Endothelial cell of umbilical vein (primary cell): ENCODE results near the gene XPO5. TPM values are rescaled to one million over a fixed set of nuclear protein-coding genes. Genes with fewer than 3 reads are reported as not detected.

Source experiments
- BruUV-seq: library from RNA; stranded (reverse); fragments of 400-500 nt; replicated peaks from 2 replicates; lab custom pipeline; 2021; lab: Mats Ljungman, UMichigan
- CTCF ChIA-PET: fragments of 300-600, 350-600 bp; sonication (Branson Sonifier 250); formaldehyde crosslinking; loops from one replicate; lab custom pipeline; 2021; ENCODE audit warnings: antibody characterized with exemption, inconsistent platforms; lab: Charles Lee
- POLR2A ChIA-PET: fragments of 300-600, 350-600 bp; sonication (Branson Sonifier 250); formaldehyde crosslinking; loops from one replicate; lab custom pipeline; 2021; ENCODE audit warnings: antibody characterized with exemption, inconsistent platforms; lab: Charles Lee
- DNase-seq: peaks from one replicate; pipeline ENCODE4 v3.0.0-alpha.2; 2011; ENCODE audit warnings: low read depth, low spot score
- FAIRE-seq: peaks from 2 replicates; lab custom pipeline; 2011; peaks lifted over from hg19 to GRCh38; lab: Jason Lieb, UNC
- H2AFZ ChIP-seq: 2 replicates; pipeline ENCODE4 v1.6.0; 2012; ENCODE audit warnings: low read depth, low read length, control low read depth, inconsistent platforms
- H3K27ac ChIP-seq: 2 replicates; pipeline ENCODE4 v1.5.1; 2011; ENCODE audit warnings: low read depth, mild to moderate bottlenecking, control low read depth, low read length, moderate library complexity; ENCODE audit not compliant: insufficient read depth
- H3K27me3 ChIP-seq, 2 experiments: 2 replicates each; pipeline versions ENCODE4 v1.6.0 to v1.6.1; 2011; ENCODE audit warnings: low read length in 2 of 2, mixed read lengths in 1 of 2; ENCODE audit not compliant: control insufficient read depth in 2 of 2, insufficient read depth in 2 of 2
- H3K36me3 ChIP-seq, 2 experiments: 2 replicates in 1 of 2; 3 replicates in 1 of 2; pipeline ENCODE4 v1.5.1; 2011; ENCODE audit warnings: low read length in 2 of 2, mild to moderate bottlenecking in 1 of 2, moderate library complexity in 1 of 2; ENCODE audit not compliant: control insufficient read depth in 2 of 2, insufficient read depth in 2 of 2; ENCODE audit errors: extremely low read depth in 1 of 2
- H3K4me1 ChIP-seq: 3 replicates; pipeline ENCODE4 v1.5.1; 2011; ENCODE audit warnings: mild to moderate bottlenecking, low read length; ENCODE audit not compliant: control insufficient read depth, insufficient read depth; ENCODE audit errors: extremely low read depth
- H3K4me2 ChIP-seq: 2 replicates; pipeline ENCODE4 v1.6.1; 2011; ENCODE audit warnings: low read length, control low read depth, mixed read lengths; ENCODE audit not compliant: insufficient read depth
- H3K4me3 ChIP-seq, 3 experiments: fragments of 200-600 bp in 1 of 3; sonication (generic), shearing (Covaris generic) in 1 of 3; replicated peaks in 1 of 3; 2 replicates each; pipeline ENCODE4 v1.5.1; 2011 to 2016; ENCODE audit warnings: control low read depth in 3 of 3, low read length in 3 of 3, mild to moderate bottlenecking in 2 of 3, inconsistent platforms in 1 of 3, low read depth in 1 of 3, moderate library complexity in 1 of 3; ENCODE audit not compliant: insufficient read depth in 1 of 3
- H3K79me2 ChIP-seq: 2 replicates; pipeline ENCODE4 v1.6.0; 2012; ENCODE audit warnings: low read length, inconsistent platforms; ENCODE audit not compliant: control insufficient read depth, insufficient read depth
- H3K9ac ChIP-seq: replicated peaks from 2 replicates; pipeline ENCODE3; 2011; ENCODE audit warnings: low read length, control low read depth; ENCODE audit not compliant: insufficient read depth; ENCODE audit errors: extremely low read depth
- H3K9me1 ChIP-seq: replicated peaks from 3 replicates; pipeline ENCODE4 v1.6.0; 2011; ENCODE audit warnings: mild to moderate bottlenecking, low read length; ENCODE audit not compliant: control insufficient read depth, insufficient read depth; ENCODE audit errors: extremely low read depth
- H3K9me3 ChIP-seq: replicated peaks from 2 replicates; pipeline ENCODE4 v1.5.1; 2012; ENCODE audit warnings: low read length, inconsistent platforms; ENCODE audit not compliant: control insufficient read depth, insufficient read depth
- H4K20me1 ChIP-seq: replicated peaks from 2 replicates; pipeline ENCODE3; 2011; ENCODE audit warnings: mild to moderate bottlenecking, low read length; ENCODE audit not compliant: control insufficient read depth, insufficient read depth; ENCODE audit errors: extremely low read depth
- EZH2 ChIP-seq: IDR thresholded peaks from 2 replicates; pipeline ENCODE4 v1.6.1; 2012; ENCODE audit warnings: borderline replicate concordance, low read depth, mild to moderate bottlenecking, moderate library complexity, low read length, inconsistent platforms; ENCODE audit not compliant: severe bottlenecking
- FOS ChIP-seq: IDR thresholded peaks from 2 replicates; pipeline ENCODE4 v1.6.1; 2011; ENCODE audit warnings: mild to moderate bottlenecking, low read length, moderate library complexity, borderline replicate concordance; ENCODE audit not compliant: insufficient read depth
- POLR2A ChIP-seq: IDR thresholded peaks from 2 replicates; pipeline ENCODE4 v1.6.1; 2012; ENCODE audit warnings: low read depth, mild to moderate bottlenecking, control low read depth, low read length
- POLR2AphosphoS5 ChIP-seq: IDR thresholded peaks from 2 replicates; pipeline ENCODE4 v1.6.1; 2012; ENCODE audit warnings: low read depth, mild to moderate bottlenecking, control low read depth, low read length, moderate library complexity; ENCODE audit not compliant: insufficient read depth
- dilution Hi-C: fragments of 300-500 bp; cut with MboI; formaldehyde crosslinking; loops from one replicate; pipeline ENCODE4 v1.15.0; 2019; ENCODE audit warnings: low sequenced_read_pairs; ENCODE audit not compliant: extremely low pct_ligation_motif_present
- intact Hi-C: fragments of 100-400 bp; cut with micrococcal nuclease; formaldehyde crosslinking; loops from one replicate; pipeline ENCODE4 v1.10.0; 2022
- polyA plus RNA-seq, 4 experiments: library from polyadenylated mRNA; depleted of rRNA in 3 of 4; stranded (reverse) in 3 of 4; unstranded in 1 of 4; fragments of >200 nt; gene quantifications; 2 replicates each; pipeline versions ENCODE4 v1.2.1 to v1.2.3, GENCODE V29; 2011 to 2012; ENCODE audit warnings: missing spikeins in 1 of 4
- total RNA-seq: library from RNA; stranded (reverse); gene quantifications from 2 replicates; pipeline ENCODE4 v1.2.3, GENCODE V29; 2021

The XPO5 gene
- total and polyA plus RNA-seq, 2 donors (not counting 3 experiments of a cell fraction or from before 2014, with no cell fraction given): 28.4 to 50.0 TPM

DNA sequence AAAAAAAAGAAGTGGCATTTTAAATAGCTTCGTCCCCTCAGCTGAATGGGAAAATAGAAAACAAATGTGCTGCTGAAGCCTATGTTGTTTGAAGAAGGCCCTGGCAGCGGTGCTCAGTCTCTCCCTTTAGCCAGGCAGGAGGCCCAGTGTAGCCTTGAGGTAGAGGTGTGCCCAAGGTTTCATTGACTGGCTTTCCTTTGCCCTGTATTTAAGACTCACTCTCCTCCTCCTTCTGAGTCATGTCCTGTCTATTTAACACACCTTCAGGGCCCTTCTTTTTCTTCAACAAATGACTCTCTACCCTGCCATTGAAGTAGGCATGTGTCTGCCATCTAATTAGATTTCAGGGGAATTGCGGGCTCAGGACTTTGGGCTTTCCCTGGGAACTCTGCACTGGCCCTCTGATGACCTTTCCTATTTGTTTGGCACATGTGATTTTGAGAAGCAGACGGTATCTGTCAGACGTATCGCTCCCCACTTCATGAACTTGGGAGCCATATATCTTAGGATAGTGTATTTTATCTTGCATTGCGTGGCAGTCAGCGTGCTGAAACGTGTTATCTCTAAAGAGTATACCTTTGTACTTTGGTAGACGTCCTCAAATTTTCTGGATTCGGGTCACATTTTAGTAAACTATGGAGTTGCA lies 94.1 kb downstream of the XPO5 start:
- H2AFZ ChIP-seq: no peak overlapping the region
- no peak overlapping the region for H3K4me2 ChIP-seq
- no peak overlapping the region for H3K9ac ChIP-seq
- FAIRE-seq (no peak), DNase-seq (no peak)
- dilution Hi-C loops: no loop called here
- no TSS peak for BruUV-seq
- H3K36me3 ChIP-seq: no peaks in the 10 kb centered on the region
- H3K27me3 ChIP-seq: no peaks in the 10 kb centered on the region
- POLR2A ChIA-PET: no interaction called here
- peaks cover 9% of the 10 kb centered on the region for H3K4me1 ChIP-seq
- no peak overlapping the region for H3K27ac ChIP-seq
- TF ChIP-seq POLR2A: no peak
- TF ChIP-seq EZH2: no peak
- no peak for TF ChIP-seq FOS
- H4K20me1 ChIP-seq: no peaks in the 10 kb centered on the region
- peaks cover 16% of the 10 kb centered on the region for H3K79me2 ChIP-seq
- no peaks in the 10 kb centered on the region for H3K9me1 ChIP-seq
- CTCF ChIA-PET: interaction anchor here (1.2 to 3.0 kb wide), 2 partner anchors 14 to 25 kb away, joined by 3 to 10 read pairs; no protein-coding TSS in a partner anchor
- H3K4me3 ChIP-seq: no peak overlapping the region
- intact Hi-C loops: no loop called here
- H3K9me3 ChIP-seq: no peaks in the 10 kb centered on the region

DNA sequence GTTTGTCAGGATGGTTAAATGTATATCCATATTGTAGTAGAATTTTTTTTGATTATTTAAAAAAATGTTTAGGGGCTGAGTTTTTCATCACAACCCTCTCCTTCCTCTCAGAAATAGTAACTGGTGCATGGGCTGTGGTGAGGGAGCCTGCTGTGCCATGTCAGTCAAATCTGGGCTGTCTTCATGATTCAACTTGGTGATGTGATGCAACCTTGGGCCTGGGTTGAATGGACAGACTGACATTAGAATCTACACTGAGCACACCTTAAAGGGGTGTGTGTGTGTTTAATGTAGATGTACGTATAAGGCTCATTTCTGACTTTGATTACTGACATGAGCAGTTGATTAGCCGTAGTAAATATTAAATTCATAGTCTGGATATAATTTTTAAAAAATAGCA lies 94.8 kb downstream of the XPO5 start:
- Histone ChIP-seq H3K4me1 (peaks cover 9% of the 10 kb centered on the region), H3K27ac (no peak overlapping the region), H2AFZ (no peak overlapping the region), H3K4me3 (no peak overlapping the region), H3K36me3 (no peaks in the 10 kb centered on the region), H3K9me3 (no peaks in the 10 kb centered on the region), H3K4me2 (no peak overlapping the region), H3K27me3 (no peaks in the 10 kb centered on the region), H4K20me1 (no peaks in the 10 kb centered on the region), H3K9ac (no peak overlapping the region), H3K79me2 (peaks cover 16% of the 10 kb centered on the region), H3K9me1 (no peaks in the 10 kb centered on the region)
- FAIRE-seq: no peak
- no peak for DNase-seq
- no TSS peak for BruUV-seq
- dilution Hi-C loops (no loop called here), intact Hi-C loops (no loop called here)
- POLR2A ChIA-PET: no interaction called here
- TF ChIP-seq POLR2AphosphoS5: no peak
- TF ChIP-seq POLR2A: no peak
- CTCF ChIA-PET: interaction anchor here (1.2 to 3.0 kb wide), 2 partner anchors 15 to 26 kb away, joined by 3 to 10 read pairs; no protein-coding TSS in a partner anchor
